GM03348 (cell line): ENCODE results near the gene SLX1A.
"Not testable (repeated sequence)": the region's sequence is repeated elsewhere in the genome, so short reads cannot be mapped to it uniquely, and the experiment has no call there.

Source experiments
- DNase-seq: peaks from one replicate; pipeline ENCODE4 v3.0.0; 2012; ENCODE audit warnings: low spot score

Gene SLX1A

DNA sequence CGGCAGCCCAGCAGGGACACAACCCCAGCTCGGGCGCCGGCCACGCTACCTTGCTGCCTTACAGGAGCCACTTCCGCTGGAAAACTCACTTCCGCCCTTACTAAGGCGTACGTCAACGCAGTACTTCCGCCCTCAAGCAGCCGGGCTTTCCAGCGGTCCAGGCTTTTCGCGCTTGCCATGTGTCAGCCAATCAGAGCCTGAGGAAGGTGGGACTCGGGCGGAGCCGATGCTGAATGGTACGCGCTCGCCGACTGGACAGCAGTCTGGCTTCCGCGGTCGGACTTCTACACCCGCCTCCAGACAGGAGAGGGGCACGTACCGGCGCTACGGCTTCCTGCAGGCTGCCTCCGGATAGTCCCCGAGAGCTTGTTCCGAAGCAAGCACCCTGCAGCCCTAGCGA is at the start of gene SLX1A, which contains the start of gene BOLA2B:
SLX1A (plus strand) TSS at position 261 of the 400 bp plus-strand sequence. CDS start 210 bp downstream, outside the sequence.
BOLA2B (minus strand) TSS at position 52 of the 400 bp plus-strand sequence. CDS start 71 bp downstream, outside the sequence.
- DNase-seq: not testable (repeated sequence)

DNA sequence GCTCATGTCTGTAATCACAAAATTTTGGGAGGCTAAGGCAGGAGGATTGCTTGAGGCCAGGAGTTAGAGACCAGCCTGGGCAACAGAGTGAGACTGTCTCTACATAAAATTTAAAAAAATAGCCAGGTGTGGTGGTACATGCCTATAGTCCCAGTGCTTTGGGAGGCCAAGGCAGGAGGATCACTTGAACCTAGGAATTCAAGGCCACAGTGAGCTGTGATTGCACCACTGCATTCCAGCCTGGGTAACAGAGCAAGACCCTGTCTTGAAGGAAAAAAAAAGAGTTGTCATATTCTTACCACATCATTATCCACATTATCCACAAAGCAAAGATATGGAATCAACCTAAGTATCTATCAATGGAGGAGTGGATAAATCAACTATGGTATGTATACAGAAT is 49.7 kb upstream of the SLX1A start:
- no peak for DNase-seq

DNA sequence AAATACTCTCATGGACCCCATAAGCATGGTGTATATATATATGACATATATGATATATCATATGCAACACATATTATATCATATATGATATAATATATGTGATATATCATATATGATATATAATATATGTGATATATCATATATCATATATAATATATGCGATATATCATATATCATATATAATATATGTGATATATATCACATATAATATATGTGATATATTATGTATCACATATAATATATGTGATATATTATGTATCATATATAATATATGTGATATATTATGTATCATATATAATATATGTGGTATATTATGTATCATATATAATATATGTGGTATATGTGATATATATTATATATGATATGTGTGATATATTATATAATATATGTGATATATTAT is 48.8 kb upstream of the SLX1A start:
- DNase-seq: no peak

DNA sequence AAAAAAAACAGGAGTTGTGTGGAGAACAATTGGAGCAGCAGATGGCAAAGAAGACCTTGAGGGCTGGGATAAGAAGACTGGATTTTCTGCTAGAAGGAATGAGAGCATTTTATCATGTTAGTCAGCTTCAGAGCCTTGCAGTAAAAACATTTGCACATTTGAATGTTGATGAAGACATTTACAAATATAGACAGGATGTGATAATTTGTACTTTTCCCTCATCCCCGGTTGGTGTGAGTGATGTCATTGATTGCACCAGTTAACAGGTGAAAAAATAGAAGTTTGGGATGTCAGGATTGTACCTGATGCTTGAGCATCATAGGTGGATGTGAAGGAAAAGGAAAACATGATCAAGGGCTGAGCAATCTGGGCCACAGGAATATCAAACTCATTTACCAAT is 48.0 kb upstream of the SLX1A start:
- no peak for DNase-seq

DNA sequence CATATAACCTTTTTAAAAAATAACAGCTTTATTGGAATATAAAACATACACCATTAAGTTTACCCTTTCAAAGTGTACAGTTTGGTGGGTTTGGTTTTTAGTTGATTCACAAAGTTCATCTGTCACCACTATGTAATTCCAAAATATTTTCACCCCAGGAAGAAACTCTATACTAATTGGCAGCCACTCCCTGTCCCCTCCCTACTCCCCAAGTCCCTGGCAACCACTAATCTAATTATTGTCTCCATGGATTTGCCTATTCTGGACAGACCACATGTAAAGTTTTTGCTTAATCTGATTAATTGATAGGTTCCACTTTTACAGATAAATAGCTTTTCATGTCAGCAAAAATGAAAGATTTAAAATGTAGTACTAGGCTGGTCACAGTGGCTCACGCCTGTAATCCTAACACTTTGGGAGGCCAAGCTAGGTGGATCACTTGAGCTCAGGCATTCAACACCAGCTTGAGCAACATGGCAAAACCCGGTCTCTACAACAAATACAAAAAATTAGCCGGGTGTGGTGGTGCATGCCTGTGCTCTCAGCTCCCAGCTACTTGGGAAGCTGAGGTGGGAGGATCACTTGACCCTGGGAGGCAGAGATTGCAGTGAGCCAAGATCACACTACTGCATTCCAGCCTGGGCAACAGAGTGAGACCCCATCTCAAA is 45.7 kb upstream of the SLX1A start:
- DNase-seq: no peak

DNA sequence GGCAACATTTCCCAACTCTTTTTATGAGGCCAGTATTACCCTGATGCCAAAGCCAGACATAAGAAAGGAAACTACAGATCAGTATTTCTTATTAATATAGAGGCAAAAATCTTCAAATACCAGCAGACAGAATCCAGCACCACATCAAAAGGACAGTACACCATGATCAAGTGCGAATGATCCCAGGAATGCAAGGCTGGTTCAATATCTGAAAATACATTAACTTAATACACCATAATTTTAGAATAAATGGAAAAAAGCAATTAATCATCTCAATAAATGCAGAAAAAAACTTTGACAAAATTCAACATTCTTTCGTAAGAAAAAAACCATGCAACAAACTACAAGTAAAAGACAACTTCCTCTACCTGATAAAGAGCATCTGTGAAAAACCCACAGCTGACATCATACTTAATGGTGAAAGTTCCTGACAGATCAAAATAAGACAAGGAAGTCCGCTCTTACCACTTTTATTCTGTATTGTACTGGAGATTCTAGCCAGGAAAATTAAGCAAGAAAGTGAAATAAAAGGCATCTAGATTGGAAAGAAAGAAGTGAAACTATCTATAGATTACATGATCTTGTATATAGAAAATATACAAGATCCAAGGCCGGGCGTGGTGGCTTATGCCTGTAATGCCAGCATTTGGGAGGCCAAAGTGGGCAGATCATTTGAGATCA is 44.3 kb upstream of the SLX1A start:
- no peak for DNase-seq

DNA sequence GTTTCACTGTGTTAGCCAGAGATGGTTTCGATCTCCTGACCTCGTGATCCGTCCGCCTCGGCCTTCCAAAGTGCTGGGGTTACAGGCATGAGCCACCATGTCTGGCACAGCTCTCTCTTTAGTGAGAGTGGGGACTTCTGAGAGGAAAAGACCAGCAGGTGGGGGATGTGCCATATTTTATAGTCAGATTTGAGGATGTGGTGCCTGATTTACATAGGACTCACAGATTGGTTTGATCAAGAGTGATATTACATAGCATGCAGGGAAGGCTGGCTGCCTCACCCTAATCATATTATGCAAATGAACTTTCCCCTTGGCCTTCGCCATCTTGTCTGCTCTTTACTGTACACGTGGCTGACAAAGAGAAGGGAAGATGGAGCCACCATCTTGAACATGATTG is 42.6 kb upstream of the SLX1A start:
- no peak for DNase-seq

DNA sequence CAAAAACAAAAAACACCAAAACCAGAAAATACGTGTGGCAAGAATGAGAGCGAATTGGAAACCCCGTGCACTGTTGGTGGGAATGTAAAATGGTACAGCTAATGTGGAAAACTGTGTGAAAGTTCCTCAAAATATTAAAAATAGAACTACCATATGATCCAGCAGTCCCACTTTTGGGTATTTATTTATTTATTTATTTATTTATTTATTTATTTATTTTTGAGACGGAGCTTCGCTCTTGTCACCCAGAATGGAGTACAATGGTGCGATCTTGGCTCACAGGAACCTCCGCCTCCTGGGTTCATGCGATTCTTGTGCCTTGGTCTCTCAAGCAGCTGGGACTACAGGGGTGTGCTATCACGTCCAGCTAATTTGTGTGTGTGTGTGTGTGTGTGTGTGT is 41.2 kb upstream of the SLX1A start:
- no peak for DNase-seq

DNA sequence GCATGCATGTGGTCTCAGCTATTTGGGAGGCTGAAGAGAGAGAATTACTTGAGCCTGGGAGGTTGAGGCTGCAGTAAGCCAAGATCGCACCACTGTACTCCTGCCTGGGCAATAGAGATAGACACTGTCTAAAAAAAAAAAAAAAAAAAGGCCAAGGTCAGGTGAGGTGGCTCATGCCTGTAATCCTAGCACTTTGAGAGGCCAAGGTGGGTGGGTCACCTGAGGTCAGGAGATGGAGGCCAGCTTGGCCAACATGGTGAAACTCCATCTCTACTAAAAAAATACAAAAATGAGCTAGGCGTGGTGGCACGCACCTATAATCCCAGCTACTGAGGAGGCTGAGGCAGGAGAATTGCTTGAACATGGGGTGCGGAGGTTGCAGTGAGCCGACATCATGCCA is 38.5 kb upstream of the SLX1A start:
- DNase-seq: no peak

DNA sequence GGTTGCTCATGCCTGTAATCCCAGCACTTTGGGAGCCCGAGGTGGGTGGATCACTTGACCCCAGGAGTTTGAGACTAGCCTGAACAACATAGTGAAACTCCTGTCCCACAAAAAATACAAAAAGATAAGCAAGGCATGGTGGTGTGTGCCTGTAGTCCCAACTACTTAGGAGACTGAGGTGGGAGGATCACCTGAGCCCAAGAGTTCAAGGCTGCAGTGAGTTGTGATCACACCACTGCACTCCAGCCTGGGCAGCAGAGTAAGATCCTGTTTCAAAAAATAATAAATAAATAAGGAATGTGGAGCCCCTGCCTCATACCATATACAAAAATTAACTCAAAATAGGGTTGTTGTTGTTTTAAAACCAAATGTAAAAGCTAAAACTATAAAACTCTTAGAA is 36.5 kb upstream of the SLX1A start:
- DNase-seq: no peak

DNA sequence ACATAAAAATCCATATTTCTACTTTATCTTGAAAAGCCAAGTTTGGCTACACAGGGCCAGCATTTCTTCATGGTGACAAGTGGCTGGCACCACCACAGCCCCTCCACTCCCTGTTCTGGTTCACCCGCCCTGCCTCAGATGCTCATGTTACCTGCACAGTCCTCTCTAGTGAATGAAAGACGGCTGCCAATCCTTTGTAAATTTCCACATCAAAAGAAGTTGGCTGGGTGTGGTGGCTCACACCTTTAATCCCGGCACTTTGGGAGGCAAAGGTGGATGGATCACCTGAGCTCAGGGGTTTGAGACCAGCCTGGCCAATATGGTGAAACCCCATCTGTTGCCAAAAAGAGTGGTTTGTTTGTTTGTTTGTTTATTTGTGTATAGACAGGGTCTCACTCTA is 30.1 kb upstream of the SLX1A start:
- DNase-seq: no peak

DNA sequence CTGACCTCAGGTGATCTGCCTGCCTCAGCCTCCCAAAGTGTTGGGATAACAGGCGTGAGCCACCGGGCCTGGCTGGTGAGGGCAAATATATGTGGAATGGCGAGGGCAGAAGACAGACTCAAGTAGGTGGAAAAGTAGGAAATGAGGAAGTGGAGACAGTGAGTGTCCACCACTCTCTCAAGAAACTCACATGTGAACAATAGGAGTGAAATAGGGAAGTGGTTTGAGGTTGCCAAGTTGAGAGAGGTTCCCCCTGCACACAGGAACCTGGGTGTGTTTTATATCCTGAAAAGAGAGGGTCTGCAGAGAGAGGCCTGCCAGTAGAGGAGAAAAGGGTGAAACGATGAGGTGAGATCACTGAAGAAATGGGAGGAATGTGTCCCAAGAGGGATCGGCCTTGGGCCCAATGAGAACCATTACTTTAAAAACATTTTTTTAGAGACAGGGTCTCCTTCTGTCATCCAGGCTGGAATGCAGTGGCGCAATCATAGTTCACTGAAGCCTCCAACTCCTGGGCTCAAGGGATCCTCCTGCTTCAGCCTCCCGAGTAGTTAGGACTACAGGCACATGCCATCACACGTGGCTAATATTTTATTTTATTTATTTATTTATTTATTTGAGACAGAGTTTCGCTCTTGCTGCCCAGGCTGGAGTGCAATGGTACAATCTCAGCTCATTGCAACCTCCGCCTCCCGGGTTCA is 27.3 kb upstream of the SLX1A start:
- DNase-seq: no peak

DNA sequence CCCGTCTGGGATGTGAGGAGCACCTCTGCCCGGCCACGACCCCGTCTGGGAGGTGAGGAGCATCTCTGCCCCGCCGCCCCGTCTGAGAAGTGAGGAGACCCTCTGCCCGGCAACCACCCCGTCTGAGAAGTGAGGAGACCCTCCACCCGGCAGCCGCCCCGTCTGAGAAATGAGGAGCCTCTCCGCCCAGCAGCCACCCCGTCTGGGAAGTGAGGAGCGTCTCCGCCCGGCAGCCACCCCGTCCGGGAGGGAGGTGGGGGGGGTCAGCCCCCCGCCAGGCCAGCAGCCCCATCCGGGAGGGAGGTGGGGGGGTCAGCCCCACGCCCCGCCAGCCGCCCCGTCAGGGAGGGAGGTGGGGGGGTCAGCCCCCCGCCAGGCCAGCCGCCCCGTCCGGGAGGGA is 24.9 kb upstream of the SLX1A start:
- not testable (repeated sequence) for DNase-seq

DNA sequence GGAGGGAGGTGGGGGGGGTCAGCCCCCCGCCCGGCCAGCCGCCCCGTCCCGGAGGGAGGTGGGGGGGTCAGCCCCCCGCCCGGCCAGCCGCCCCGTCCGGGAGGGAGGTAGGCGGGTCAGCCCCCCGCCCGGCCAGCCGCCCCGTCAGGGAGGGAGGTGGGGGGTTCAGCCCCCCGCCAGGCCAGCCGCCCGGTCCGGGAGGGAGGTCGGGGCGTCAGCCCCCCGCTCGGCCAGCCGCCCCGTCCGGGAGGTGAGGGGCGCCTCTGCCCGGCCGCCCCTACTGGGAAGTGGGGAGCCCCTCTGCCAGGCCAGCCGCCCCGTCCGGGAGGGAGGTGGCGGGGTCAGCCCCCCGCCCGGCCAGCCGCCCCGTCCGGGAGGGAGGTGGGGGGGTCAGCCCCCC is 24.3 kb upstream of the SLX1A start:
- not testable (repeated sequence) for DNase-seq

DNA sequence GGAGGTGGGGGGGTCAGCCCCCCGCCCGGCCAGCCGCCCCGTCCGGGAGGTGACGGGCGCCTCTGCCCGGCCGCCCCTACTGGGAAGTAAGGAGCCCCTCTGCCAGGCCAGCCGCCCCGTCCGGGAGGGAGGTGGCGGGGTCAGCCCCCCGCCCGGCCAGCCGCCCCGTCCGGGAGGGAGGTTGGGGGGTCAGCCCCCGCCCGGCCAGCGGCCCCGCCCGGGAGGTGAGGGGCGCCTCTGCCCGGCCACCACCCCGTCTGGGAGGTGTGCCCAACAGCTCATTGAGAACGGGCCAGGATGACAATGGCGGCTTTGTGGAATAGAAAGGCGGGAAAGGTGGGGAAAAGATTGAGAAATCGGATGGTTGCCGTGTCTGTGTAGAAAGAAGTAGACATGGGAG is 23.5 kb upstream of the SLX1A start:
- not testable (repeated sequence) for DNase-seq

DNA sequence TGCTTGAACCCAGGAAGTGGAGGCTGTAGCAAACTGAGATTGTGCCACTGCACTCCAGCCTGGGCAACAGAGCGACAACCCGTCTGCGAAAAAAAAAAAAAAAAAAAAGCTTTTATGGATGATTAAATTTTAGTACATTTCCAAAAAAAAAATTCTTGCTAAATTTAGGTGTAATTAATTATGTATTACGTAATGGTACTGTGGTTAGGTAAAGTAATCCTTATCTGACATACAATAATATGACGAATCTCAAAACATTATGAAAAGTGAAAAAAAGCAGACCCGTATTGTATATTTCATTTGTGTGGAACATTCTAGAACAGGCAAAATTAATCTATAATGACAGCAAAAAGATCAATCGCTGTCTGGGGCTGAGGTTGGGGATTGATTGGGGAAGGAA is 20.6 kb upstream of the SLX1A start:
- no peak for DNase-seq

DNA sequence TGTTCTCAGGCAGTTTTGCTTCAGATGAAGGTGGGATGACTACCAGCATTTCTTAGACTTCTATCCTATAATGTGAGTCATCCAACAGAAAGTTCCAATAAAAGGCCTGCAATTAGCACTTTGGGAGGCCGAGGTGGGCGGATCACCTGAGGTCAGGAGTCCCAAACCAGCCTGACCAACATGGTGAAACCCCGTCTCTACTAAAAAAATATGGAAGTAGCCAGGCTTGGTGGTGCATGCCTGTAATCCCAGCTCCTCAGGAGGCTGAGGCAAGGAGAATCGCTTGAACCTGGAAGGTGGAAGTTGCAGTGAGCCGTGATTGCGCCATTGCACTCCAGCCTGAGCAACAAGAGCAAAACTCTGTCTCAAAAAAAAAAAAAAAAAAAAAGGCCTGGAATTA is 16.8 kb upstream of the SLX1A start:
- not testable (repeated sequence) for DNase-seq

DNA sequence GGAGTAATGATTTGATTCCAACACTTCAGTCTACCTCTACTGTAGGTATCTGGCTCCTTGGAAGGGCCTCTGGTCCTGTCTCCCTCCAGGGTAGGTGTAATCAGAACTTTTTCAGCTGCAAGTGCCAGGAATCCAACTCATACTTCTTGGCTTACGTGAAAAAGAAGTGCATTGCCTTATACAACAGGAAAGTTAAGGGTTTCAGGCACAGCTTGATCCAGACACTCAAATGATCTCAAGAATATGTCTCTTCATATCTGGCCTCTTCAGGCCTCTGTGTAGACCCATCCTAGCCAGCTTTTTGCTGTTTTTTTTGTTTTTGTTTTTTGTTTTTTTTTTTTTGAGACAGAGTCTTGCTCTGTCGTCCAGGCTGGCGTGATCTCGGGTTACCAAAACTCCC is 14.5 kb upstream of the SLX1A start:
- DNase-seq: no peak

DNA sequence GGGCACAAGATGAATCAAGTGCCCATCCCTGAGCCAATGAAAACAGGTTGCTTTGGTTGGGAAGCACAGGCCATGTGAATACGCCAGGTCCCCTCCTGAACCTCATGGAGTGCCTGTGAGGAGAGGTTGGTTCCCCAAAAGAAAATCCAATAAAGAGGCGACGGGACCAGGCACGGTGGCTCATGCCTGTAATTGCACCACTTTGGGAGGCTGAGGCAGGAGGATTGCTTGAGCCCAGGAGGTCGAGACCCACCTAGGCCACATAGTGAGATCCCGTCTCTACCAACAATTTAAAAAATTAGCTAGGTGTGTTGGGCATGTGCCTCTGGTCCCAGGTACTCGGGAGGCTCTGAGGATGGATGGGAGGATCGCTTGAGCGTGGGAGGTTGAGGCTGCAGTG is 13.7 kb upstream of the SLX1A start:
- no peak for DNase-seq

DNA sequence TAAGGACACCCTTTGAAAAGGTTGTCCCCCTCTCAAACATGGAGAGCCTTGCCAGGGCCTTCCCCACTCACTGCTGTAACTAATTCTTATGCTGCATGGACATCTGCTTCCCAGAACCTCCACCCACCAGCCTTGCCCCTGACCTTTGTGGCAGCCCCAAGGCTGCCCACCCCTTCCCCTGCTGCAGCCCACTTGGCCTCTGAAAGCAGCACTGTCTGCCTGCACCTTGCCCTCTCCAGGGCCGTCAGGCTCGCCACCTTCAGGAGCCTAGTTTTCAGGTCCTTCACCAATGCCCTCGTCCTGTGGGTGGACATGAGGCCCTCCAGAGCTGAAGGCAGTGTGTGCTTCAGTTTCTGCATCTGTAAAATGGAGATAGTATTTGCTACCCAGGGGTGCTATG is 12.9 kb upstream of the SLX1A start:
- no peak for DNase-seq

DNA sequence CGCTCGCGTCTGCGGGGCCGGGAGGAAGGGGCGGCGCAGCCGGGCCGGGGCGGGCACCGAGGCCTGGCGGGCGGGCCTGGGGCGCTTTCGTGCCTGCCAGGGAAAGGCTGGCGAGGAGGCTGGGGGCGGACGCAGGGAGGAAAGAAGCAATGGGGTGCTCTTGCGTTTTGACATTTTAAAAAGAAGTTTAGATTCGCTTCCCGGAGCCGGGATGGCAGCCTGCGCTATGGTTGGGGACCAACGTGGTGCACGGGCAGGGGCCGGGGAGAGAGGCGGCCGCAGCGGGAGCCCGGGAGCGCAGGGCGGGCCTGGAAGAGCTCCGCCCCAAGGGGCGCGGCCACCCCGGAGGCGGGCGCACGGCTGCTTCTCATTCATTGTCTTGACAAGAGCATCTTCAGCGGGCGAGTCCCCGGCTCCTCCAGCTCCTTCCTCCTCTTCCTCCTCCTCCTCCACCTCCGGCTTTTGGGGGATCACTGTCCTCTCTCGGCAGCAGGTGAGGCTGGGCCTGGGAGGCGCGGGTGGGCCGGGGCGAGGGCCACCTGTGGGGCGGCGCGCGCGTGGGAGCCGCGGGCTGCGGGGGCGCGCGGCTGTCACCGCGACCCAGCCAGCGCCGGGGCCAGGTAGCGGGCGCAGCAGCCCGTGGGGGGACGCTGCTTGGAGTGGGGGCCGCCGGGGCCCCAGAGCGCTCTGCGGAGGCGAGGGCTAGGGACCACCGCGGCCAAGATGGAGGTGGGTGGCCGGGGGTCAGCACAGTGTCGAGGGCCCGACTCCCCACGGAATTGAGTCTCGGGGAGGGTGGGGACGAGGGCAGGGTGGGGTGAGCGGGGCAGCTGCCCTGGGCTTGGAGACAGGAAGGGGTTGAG is 10.2 kb upstream of the SLX1A start, which contains the start of gene CORO1A:
CORO1A (plus strand) TSS at position 370 of the 863 bp plus-strand sequence. CDS start 1,608 bp downstream, outside the sequence.
- DNase-seq: peak; percentile 90
